NB4 (cell line): ENCODE results near the gene BAG1.

Experiments
- CTCF ChIP-seq: IDR thresholded peaks from one replicate; pipeline ENCODE4 v1.5.1; 2012; ENCODE audit warnings: low read depth, low read length
- MAX ChIP-seq: IDR thresholded peaks from 2 replicates; pipeline ENCODE4 v1.6.1; 2011; ENCODE audit warnings: low read depth, low read length
- MYC ChIP-seq: IDR thresholded peaks from 2 replicates; pipeline ENCODE4 v1.6.1; 2011; ENCODE audit warnings: low read depth, low read length
- POLR2A ChIP-seq: IDR thresholded peaks from 2 replicates; pipeline ENCODE4 v1.6.1; 2011; ENCODE audit warnings: mild to moderate bottlenecking; ENCODE audit not compliant: insufficient read length; ENCODE audit errors: extremely low read depth

- TF ChIP-seq MYC: no peak
- no peak for TF ChIP-seq CTCF
- no peak for TF ChIP-seq POLR2A
- TF ChIP-seq MAX: no peak
These were observed 26.5 kb upstream of the BAG1 start for GRCh38 chr9:33291031-33291397.
